GM12873 (cell line): ENCODE data around the gene PRODH2.

Source experiments
- TF ChIP-seq, protein P1 (sequence below): IDR thresholded peaks from 2 replicates; pipeline ENCODE4 v1.5.1; 2012; ENCODE audit warnings: low read depth, mild to moderate bottlenecking, moderate library complexity, low read length, control low read depth; ENCODE audit not compliant: insufficient read depth; ENCODE audit errors: missing control alignments

The PRODH2 gene

DNA sequence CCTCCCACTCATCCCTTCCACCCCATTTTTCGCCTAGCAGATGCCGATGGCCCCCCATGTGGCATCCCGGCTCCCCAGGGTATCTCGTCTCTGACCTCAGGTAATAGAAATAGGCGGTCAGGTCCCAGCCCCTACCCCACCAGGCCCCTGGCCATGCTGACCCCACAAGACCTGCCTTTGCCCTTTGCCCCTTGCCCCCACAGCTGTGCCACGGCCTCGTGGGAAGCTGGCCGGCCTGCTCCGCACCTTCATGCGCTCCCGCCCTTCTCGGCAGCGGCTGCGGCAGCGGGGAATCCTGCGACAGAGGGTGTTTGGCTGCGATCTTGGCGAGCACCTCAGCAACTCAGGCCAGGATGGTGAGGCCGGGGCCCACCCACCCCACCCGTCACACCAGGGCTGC is 31.9 kb downstream of the PRODH2 start:
- TF ChIP-seq, protein P1, sequence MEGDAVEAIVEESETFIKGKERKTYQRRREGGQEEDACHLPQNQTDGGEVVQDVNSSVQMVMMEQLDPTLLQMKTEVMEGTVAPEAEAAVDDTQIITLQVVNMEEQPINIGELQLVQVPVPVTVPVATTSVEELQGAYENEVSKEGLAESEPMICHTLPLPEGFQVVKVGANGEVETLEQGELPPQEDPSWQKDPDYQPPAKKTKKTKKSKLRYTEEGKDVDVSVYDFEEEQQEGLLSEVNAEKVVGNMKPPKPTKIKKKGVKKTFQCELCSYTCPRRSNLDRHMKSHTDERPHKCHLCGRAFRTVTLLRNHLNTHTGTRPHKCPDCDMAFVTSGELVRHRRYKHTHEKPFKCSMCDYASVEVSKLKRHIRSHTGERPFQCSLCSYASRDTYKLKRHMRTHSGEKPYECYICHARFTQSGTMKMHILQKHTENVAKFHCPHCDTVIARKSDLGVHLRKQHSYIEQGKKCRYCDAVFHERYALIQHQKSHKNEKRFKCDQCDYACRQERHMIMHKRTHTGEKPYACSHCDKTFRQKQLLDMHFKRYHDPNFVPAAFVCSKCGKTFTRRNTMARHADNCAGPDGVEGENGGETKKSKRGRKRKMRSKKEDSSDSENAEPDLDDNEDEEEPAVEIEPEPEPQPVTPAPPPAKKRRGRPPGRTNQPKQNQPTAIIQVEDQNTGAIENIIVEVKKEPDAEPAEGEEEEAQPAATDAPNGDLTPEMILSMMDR, result no peak

DNA sequence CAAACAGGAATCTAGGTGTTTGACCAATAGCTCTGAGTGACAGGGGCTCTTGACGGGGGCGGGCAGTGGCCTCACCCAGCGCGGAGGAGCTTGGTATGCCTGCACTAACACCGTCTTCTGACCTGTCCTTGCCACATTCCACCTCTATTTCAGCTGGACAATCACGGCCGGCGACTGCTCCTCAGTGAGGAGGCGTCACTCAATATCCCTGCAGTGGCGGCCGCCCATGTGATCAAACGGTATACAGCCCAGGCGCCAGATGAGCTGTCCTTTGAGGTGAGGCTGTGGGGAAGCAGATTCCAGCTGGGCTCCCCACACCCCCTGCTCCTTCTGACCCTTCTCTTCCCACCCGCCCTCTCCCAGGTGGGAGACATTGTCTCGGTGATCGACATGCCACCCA is 32.6 kb downstream of the PRODH2 start:
- TF ChIP-seq, protein P1, result no peak

DNA sequence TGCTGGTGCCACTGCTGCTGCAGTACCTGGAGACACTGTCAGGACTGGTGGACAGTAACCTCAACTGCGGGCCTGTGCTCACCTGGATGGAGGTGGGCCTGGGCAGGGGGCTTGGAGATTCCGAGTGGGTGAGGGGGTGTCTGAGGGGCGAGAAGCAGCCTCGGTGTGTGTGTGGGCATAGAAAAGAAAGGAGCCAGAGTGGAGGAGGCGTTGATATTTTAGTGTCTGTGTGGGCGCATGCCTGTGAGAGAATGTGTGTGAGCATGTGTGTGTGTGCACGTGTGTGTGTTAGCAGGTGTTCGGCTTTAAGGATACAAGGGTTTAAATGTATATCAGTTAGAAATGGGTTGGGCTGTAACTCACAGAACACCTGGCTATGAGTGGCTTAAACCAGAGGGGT is 33.6 kb downstream of the PRODH2 start:
- TF ChIP-seq, protein P1, result no peak

DNA sequence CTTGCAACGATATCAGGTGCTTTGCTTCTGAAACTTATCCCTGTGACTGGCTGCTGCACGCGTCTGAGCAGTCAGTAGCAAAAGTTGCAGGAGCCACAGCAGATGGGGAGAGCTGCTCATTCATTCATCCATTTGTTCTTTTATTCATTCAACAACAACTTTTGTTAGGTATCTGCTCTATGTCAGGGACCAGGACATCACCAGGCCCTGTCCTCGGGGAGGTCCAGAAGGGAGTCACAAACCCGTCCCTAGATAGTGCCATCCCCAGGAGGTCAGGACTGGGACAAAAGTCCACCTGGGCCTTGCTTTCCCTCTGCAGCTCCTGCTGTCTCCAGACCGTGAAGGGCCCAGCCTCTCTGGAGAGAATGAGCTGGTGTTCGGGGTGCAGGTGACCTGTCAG is 34.7 kb downstream of the PRODH2 start:
- TF ChIP-seq, protein P1, result no peak

DNA sequence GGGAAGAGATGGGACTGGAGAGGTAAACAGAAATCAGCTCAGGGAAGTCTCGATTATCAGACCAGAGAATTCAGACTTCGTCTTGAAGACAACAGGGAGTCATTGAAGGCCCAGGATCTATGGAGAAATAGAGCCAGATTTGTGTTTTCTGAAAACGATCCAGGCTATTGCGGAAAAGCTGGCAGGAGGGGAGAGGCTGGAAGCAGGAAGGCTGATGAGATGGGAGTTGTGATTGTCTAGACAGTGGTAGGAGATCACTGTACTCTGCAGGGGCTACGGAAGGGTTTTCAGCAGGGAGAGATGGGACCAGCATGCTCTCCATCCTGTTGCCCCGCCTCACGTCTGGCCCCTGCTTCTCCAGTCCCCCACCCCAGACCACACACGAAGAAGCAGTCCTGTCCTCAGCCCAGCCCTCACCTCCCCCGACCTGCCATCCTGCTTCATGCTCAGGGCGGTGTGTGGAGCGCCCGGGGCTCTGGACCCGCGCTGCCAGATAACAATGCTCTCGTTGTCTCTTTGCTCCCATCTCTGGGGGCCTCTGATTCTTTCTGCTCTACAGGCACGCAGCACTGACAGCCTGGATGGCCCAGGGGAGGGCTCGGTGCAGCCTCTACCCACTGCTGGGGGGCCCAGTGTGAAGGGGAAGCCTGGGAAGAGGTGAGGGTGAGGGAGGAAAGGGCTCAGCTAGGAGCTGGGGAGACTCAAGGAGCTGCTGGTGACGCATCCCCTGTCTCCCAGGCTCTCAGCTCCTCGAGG is 35.4 kb downstream of the PRODH2 start:
- TF ChIP-seq, protein P1, result no peak

DNA sequence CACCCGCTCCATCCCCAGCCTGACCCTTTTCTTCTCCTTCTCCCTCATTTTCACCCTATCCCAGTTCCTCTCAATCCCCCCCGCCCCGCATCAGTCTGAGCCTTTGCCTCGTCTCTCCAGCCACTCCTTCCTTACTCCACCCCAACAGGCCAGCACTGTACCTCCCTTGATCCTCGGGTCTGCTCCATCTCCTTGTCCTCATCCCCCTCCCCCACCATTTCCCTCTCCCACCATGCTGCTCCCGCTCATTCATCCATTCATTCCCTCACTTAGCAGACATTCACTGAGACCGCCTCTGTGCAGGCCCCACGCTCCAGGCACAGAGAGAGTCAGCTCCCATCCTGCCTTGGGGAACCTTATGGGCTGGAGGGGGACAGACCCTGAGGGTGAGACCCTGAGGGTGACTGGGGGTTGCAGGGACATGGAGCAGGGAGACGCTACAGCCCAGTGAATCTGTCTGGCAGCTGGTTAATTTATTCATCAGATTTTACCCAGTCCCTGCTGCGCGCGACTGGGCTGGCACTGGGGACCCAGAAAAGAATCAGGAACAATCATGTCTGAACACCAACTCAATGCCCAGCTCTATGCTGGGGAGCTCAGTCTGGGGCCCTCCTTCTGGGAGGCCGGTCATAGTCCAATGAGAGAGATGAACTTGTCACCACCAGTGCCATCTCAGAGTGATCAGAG is 36.4 kb downstream of the PRODH2 start:
- TF ChIP-seq, protein P1, result no peak

DNA sequence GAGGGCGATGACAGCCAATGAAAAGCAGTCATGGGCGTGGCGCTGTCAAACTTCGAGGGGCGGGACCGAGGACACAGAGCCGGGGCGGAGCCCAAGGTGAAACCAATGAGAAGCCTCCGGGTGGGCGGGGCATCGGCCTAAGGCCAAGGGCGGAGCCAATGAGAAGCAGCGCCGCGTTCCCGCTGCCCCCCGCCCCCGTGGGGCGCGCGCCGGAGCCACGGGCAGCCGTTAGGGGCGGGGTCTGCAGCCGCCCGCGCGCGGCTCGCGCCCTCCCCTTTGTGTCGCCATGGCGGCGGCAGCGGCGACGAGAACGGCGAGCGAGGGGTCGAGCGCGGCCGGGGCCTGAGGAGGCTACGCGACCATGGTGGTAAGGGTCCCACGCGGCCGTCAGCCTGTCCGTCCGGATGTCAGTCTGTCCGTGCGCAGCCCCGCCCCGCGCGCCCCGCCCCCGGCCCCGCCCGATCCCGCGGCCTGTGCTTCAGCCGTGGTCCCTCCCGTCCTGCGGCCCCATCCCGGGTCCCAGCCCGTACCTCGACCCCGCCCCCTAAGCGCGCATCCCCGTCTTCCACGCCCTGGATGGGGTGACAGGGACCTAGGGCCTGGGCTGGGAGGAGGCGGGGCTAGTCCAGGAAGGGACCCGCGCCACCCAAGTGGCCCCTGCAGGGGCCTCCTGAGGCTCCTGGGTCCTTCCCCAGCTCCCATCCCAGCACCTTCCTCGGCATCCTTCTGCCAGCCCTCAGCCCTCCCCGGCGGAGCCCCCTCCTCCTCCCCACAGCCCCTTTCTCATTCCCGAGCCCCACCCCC is 37.1 kb downstream of the PRODH2 start, which contains the start of gene ARHGAP33:
Gene ARHGAP33, plus strand, starts transcription at position 267 of the 804 bp plus-strand sequence. Its CDS starts 95 bp downstream, at position 362.
- TF ChIP-seq, protein P1, result no peak
